Nephron progenitor cell (in vitro differentiated cells): ENCODE measurements around the gene PALLD.
A peak's percentile ranks its signal among the peaks of the same experiment; 100 is the strongest.
"Not testable (repeated sequence)": the region's sequence is repeated elsewhere in the genome, so short reads cannot be mapped to it uniquely, and the experiment has no call there.

Source experiments
- DNase-seq: peaks from one replicate; pipeline ENCODE4 v3.0.0; 2021
- H3K27ac Mint-ChIP-seq: 2 replicates; pipeline ENCODE4 v1.8.0; 2021; ENCODE audit warnings: mild to moderate bottlenecking, moderate library complexity, mixed read lengths
- H3K27me3 Mint-ChIP-seq: 2 replicates; pipeline ENCODE4 v1.8.0; 2021; ENCODE audit warnings: mild to moderate bottlenecking, low read depth, mixed read lengths; ENCODE audit not compliant: poor library complexity
- H3K36me3 Mint-ChIP-seq: 2 replicates; pipeline ENCODE4 v1.8.0; 2021; ENCODE audit warnings: low read depth, mixed read lengths
- H3K4me1 Mint-ChIP-seq: 2 replicates; pipeline ENCODE4 v1.8.0; 2021; ENCODE audit warnings: mixed read lengths
- H3K4me3 Mint-ChIP-seq: 2 replicates; pipeline ENCODE4 v1.8.0; 2021; ENCODE audit warnings: mild to moderate bottlenecking, moderate library complexity, mixed read lengths
- H3K9me3 Mint-ChIP-seq: 2 replicates; pipeline ENCODE4 v1.8.0; 2021; ENCODE audit warnings: mild to moderate bottlenecking, moderate library complexity, mixed read lengths
- TF ChIP-seq, protein P1 (sequence below): fragments of 200-600 bp; sonication (generic); IDR thresholded peaks from 2 replicates; pipeline ENCODE4 v1.5.0; 2021; ENCODE audit warnings: antibody characterized with exemption

Gene PALLD

DNA sequence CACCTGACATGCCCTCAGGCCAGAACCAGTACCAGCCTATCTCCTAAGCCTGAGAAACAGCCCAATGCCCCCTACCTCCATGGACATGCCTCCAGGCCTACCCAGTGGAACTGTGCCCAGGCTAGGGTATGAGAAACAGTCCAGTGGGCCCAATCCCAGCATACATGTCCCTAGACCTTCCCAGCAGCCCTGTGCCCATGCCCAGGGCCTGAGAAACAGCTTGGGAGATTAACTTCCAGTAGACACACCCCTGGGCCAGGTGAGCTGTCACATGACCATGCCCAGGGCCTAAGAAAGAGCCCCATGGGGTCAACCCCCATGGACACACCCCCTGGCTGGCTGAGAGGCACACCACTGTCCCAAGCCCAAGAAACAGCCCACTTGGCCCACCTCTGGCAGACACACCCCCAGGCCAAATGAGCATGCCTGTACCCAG lies 434.4 kb downstream of the PALLD start:
- no peak overlapping the region for H3K4me3 Mint-ChIP-seq
- peaks cover 89% of the 10 kb centered on the region for H3K36me3 Mint-ChIP-seq
- peaks cover 57% of the 10 kb centered on the region for H3K9me3 Mint-ChIP-seq
- no peaks in the 10 kb centered on the region for H3K27me3 Mint-ChIP-seq
- DNase-seq = no peak
- no peaks in the 10 kb centered on the region for H3K4me1 Mint-ChIP-seq
- H3K27ac Mint-ChIP-seq = no peak overlapping the region
- TF ChIP-seq, protein P1, sequence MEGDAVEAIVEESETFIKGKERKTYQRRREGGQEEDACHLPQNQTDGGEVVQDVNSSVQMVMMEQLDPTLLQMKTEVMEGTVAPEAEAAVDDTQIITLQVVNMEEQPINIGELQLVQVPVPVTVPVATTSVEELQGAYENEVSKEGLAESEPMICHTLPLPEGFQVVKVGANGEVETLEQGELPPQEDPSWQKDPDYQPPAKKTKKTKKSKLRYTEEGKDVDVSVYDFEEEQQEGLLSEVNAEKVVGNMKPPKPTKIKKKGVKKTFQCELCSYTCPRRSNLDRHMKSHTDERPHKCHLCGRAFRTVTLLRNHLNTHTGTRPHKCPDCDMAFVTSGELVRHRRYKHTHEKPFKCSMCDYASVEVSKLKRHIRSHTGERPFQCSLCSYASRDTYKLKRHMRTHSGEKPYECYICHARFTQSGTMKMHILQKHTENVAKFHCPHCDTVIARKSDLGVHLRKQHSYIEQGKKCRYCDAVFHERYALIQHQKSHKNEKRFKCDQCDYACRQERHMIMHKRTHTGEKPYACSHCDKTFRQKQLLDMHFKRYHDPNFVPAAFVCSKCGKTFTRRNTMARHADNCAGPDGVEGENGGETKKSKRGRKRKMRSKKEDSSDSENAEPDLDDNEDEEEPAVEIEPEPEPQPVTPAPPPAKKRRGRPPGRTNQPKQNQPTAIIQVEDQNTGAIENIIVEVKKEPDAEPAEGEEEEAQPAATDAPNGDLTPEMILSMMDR = no peak

DNA sequence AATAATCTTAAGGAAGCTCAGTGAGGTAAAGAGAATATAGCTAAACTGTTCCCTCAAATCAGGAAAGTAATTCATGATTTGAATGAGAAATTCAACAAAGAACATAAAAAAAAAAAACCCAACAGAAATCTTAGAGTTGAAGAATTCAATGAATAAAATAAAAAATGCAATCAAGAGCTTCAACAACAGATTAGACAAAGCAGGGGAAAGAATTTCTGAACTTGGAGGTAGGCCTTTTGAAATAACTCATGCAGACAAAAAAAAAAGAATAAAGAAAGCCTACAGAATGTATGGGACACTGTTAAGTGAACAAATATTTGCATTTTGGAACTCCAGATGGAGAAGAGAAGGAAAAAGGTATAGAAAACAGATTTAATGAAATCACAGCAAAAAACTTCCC lies 435.3 kb downstream of the PALLD start:
- H3K4me1 Mint-ChIP-seq = no peaks in the 10 kb centered on the region
- H3K27me3 Mint-ChIP-seq = no peaks in the 10 kb centered on the region
- H3K9me3 Mint-ChIP-seq = peaks cover 66% of the 10 kb centered on the region
- peaks cover 90% of the 10 kb centered on the region for H3K36me3 Mint-ChIP-seq
- H3K4me3 Mint-ChIP-seq = no peak overlapping the region
- H3K27ac Mint-ChIP-seq = no peak overlapping the region
- TF ChIP-seq, protein P1 = no peak
- no peak for DNase-seq

DNA sequence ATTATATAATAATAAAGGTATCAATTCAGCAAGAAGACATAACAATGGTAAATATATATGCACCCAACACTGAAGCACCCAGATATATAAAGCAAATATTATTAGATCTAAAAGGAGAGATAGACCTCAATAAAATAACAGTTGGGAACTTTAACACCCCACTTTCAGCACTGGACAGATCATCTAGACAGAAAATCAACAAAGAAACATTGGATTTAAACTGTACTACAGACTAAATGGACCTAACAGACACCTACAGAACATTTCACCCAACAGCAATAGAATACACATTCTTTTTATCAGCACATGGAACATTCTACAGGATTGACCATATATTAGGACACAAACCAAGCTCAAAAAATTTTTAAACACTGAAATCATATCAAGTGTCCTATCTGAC lies 436.6 kb downstream of the PALLD start:
- peaks cover 92% of the 10 kb centered on the region for H3K36me3 Mint-ChIP-seq

DNA sequence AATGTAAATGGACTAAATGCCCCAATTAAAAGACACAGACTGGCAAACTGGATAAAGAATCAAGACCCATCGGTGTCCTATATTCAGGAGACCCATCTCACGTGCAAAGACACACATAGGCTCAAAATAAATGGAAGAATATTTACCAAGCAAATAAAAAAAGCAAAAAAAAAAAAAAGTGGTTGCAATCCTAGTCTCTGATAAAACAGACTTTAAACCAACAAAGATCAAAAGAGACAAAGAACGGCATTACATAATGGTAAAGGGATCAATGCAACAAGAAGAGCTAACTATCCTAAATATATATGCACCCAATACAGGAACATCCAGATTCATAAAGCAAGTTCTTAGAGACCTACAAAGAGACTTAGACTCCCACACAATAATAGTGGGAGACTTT lies 440.6 kb downstream of the PALLD start:
- H3K9me3 Mint-ChIP-seq = peaks cover 95% of the 10 kb centered on the region
- peaks cover 92% of the 10 kb centered on the region for H3K36me3 Mint-ChIP-seq
- not testable (repeated sequence) for H3K27ac Mint-ChIP-seq, DNase-seq, H3K4me1 Mint-ChIP-seq, H3K27me3 Mint-ChIP-seq, H3K4me3 Mint-ChIP-seq

More for the DNA sequence above, 436.6 kb downstream of the PALLD start:
- H3K27me3 Mint-ChIP-seq = no peaks in the 10 kb centered on the region
- DNase-seq = no peak
- H3K9me3 Mint-ChIP-seq = peaks cover 79% of the 10 kb centered on the region
- TF ChIP-seq, protein P1 = no peak
- no peak overlapping the region for H3K4me3 Mint-ChIP-seq
- no peak overlapping the region for H3K27ac Mint-ChIP-seq
- H3K4me1 Mint-ChIP-seq = no peaks in the 10 kb centered on the region

DNA sequence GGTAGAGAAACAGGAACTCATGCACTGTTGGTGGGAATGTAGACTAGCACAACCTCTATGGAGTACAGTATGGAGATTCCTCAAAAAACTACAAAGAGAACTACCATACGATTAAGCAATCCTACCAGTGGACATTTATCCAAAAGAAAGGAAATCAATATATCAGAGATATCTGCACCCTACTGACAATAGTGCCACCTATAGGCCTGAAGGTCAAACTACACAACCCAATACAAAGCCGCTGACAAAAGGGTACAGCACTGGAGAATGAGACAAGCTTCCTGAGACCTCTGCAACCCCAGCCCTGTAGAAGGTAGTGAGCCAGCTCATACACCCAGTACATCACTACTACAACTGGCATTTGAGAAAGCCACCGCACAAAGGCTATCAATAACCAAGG lies 446.1 kb downstream of the PALLD start:
- Mint-ChIP-seq H3K9me3 (peaks cover 65% of the 10 kb centered on the region), H3K27ac (no peak overlapping the region), H3K4me3 (no peak overlapping the region), H3K27me3 (no peaks in the 10 kb centered on the region), H3K36me3 (peaks cover 67% of the 10 kb centered on the region), H3K4me1 (no peaks in the 10 kb centered on the region)
- no peak for DNase-seq
- TF ChIP-seq, protein P1 = peak; percentile 37

DNA sequence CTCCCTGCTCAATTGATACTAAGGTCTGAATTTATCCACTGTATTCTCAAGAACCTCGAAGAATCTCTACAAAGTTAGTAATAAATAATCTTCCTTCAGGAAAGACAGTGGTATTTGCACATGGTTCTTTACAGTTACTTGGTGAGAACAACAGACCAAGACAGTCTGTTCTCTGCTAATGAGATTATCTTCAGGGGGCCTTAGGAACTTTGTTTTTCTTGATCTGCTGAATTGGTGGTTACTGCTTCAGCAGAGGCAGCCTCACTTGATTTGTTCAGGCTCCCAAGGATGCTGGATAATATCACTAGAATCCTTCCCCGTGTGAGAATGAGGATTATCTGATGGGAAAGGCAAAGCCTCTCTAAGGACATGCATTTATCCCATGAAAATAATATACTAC lies 448.4 kb downstream of the PALLD start:
- DNase-seq = no peak
- H3K9me3 Mint-ChIP-seq = peaks cover 65% of the 10 kb centered on the region
- TF ChIP-seq, protein P1 = no peak
- no peaks in the 10 kb centered on the region for H3K4me1 Mint-ChIP-seq
- H3K27ac Mint-ChIP-seq = no peak overlapping the region
- peaks cover 63% of the 10 kb centered on the region for H3K36me3 Mint-ChIP-seq
- no peak overlapping the region for H3K4me3 Mint-ChIP-seq
- H3K27me3 Mint-ChIP-seq = no peaks in the 10 kb centered on the region

DNA sequence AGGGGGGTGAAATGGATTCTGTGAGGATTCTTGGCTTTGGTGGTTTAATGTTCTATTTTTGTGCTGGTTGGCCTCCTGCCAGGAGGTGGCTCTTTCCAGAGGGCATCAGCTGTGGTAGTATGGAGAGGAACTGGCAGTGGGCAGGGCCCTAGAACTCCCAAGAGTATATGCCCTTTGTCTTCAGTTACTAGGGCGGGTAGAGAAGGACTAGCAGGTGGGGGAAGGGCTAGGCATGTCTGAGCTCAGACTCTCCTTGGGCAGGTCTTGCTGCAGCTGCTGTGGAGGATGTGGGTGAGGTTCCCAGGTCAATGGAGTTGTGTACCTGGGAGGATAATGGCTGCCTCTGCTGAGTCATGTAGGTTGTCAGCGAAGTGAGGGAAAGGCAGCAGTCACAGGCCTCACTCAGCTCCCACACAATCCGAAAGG lies 456.0 kb downstream of the PALLD start:
- not testable (repeated sequence) for H3K4me1 Mint-ChIP-seq, DNase-seq, H3K4me3 Mint-ChIP-seq, H3K27me3 Mint-ChIP-seq, H3K27ac Mint-ChIP-seq
- Mint-ChIP-seq H3K9me3 (peaks cover 62% of the 10 kb centered on the region), H3K36me3 (peaks cover 78% of the 10 kb centered on the region)
